Astrocyte (in vitro differentiated cells and primary cell): ENCODE measurements around the gene ATAT1. TPM values are rescaled to one million over a fixed set of nuclear protein-coding genes. Genes with fewer than 3 reads are reported as not detected.

ENCODE experiments used
- DNase-seq: peaks from one replicate; pipeline ENCODE4 v3.0.0-alpha.2; 2010; ENCODE audit warnings: low read depth
- FAIRE-seq: peaks from 2 replicates; lab custom pipeline; 2011; peaks lifted over from hg19 to GRCh38; lab: Jason Lieb, UNC
- H2AFZ ChIP-seq: 2 replicates; pipeline ENCODE4 v1.6.0; 2012; ENCODE audit warnings: low read depth, low read length, inconsistent platforms
- H3K27ac ChIP-seq: 2 replicates; pipeline ENCODE4 v1.5.1; 2011; ENCODE audit warnings: low read depth, low read length, inconsistent platforms
- H3K27me3 ChIP-seq: 2 replicates; pipeline ENCODE4 v1.6.0; 2011; ENCODE audit warnings: low read length, inconsistent platforms; ENCODE audit not compliant: insufficient read depth
- H3K36me3 ChIP-seq: 2 replicates; pipeline ENCODE4 v1.5.1; 2011; ENCODE audit warnings: low read length, inconsistent platforms; ENCODE audit not compliant: insufficient read depth
- H3K4me1 ChIP-seq: 2 replicates; pipeline ENCODE4 v1.5.1; 2011; ENCODE audit warnings: low read length, inconsistent platforms; ENCODE audit not compliant: insufficient read depth
- H3K4me2 ChIP-seq: 2 replicates; pipeline ENCODE4 v1.6.0; 2012; ENCODE audit warnings: low read length, inconsistent platforms
- H3K4me3 ChIP-seq: 2 replicates; pipeline ENCODE4 v1.5.1; 2011; ENCODE audit warnings: low read depth, mild to moderate bottlenecking, low read length, inconsistent platforms; ENCODE audit not compliant: insufficient read depth
- H3K79me2 ChIP-seq: 2 replicates; pipeline ENCODE4 v1.6.0; 2012; ENCODE audit warnings: mild to moderate bottlenecking, low read length, inconsistent platforms; ENCODE audit not compliant: insufficient read depth
- H3K9ac ChIP-seq: 2 replicates; pipeline ENCODE4 v1.6.0; 2012; ENCODE audit warnings: mild to moderate bottlenecking, low read length, inconsistent platforms
- H3K9me3 ChIP-seq: 2 replicates; pipeline ENCODE4 v1.5.1; 2012; ENCODE audit warnings: low read depth, mild to moderate bottlenecking, low read length, inconsistent platforms; ENCODE audit not compliant: insufficient read depth
- H4K20me1 ChIP-seq: 2 replicates; pipeline ENCODE4 v1.6.0; 2012; ENCODE audit warnings: low read length, inconsistent platforms; ENCODE audit not compliant: insufficient read depth
- H3K27ac Mint-ChIP-seq: one replicate; pipeline ENCODE4 v1.8.0; 2021; ENCODE audit warnings: mild to moderate bottlenecking, mixed read lengths; ENCODE audit not compliant: unreplicated experiment
- H3K27me3 Mint-ChIP-seq: one replicate; pipeline ENCODE4 v1.8.0; 2021; ENCODE audit warnings: low read depth, mixed read lengths; ENCODE audit not compliant: unreplicated experiment
- H3K36me3 Mint-ChIP-seq: one replicate; pipeline ENCODE4 v1.8.0; 2021; ENCODE audit warnings: low read depth, mixed read lengths; ENCODE audit not compliant: unreplicated experiment
- H3K4me1 Mint-ChIP-seq: one replicate; pipeline ENCODE4 v1.8.0; 2021; ENCODE audit warnings: low read depth, mixed read lengths; ENCODE audit not compliant: unreplicated experiment
- H3K4me3 Mint-ChIP-seq: one replicate; pipeline ENCODE4 v1.8.0; 2021; ENCODE audit warnings: mild to moderate bottlenecking, moderate library complexity, mixed read lengths; ENCODE audit not compliant: unreplicated experiment
- H3K9me3 Mint-ChIP-seq: one replicate; pipeline ENCODE4 v1.8.0; 2021; ENCODE audit warnings: mild to moderate bottlenecking, mixed read lengths; ENCODE audit not compliant: unreplicated experiment
- CTCF ChIP-seq: IDR thresholded peaks from 2 replicates; pipeline ENCODE4 v1.5.1; 2011; ENCODE audit warnings: low read depth, mild to moderate bottlenecking, inconsistent platforms, low read length, moderate library complexity; ENCODE audit not compliant: insufficient read depth
- EZH2 ChIP-seq: IDR thresholded peaks from 2 replicates; pipeline ENCODE4 v1.6.1; 2012; ENCODE audit warnings: mild to moderate bottlenecking, low read length, inconsistent platforms; ENCODE audit not compliant: insufficient read depth
- total RNA-seq: library from RNA; stranded (reverse); gene quantifications from 2 replicates; pipeline ENCODE4 v1.2.1, GENCODE V29; 2021

Gene ATAT1
- total RNA-seq, 1 donor from 2014 or later: 16.6 TPM

GRCh38 chr6:30615958-30616810, 10.5 kb upstream of the ATAT1 start:
- Histone ChIP-seq H3K27me3 (no peaks in the 10 kb centered on the region), H3K9me3 (no peaks in the 10 kb centered on the region), H3K79me2 (peaks cover 55% of the 10 kb centered on the region), H3K27ac (peak overlapping the region; percentile 100), H3K4me2 (peak overlapping the region; percentile 99), H3K4me1 (peaks cover 35% of the 10 kb centered on the region), H3K4me3 (peak overlapping the region; percentile 100), H4K20me1 (peaks cover 47% of the 10 kb centered on the region), H2AFZ (no peak overlapping the region), H3K9ac (peak overlapping the region; percentile 100), H3K36me3 (peaks cover 18% of the 10 kb centered on the region)
- Mint-ChIP-seq H3K27me3 (no peaks in the 10 kb centered on the region), H3K4me1 (peaks cover 39% of the 10 kb centered on the region), H3K4me3 (peak overlapping the region; percentile 99), H3K36me3 (peaks cover 20% of the 10 kb centered on the region), H3K27ac (peak overlapping the region; percentile 100), H3K9me3 (peaks cover 3% of the 10 kb centered on the region)
- TF ChIP-seq EZH2 (no peak), CTCF (no peak)
- DNase-seq (no peak), FAIRE-seq (no peak)

- Mint-ChIP-seq H3K27me3 (no peaks in the 10 kb centered on the region), H3K4me1 (peaks cover 32% of the 10 kb centered on the region), H3K4me3 (peak within 1 kb of the TSS; percentile 99), H3K36me3 (peaks cover 20% of the 10 kb centered on the region), H3K27ac (peak within 1 kb of the TSS; percentile 100), H3K9me3 (peaks cover 3% of the 10 kb centered on the region)
- FAIRE-seq: peak; percentile 47
- H2AFZ ChIP-seq: peak within 1 kb of the TSS; percentile 79
- H3K9ac ChIP-seq: peak within 1 kb of the TSS; percentile 100
- H3K4me1 ChIP-seq: peaks cover 30% of the 10 kb centered on the region
- H3K4me3 ChIP-seq: peak within 1 kb of the TSS; percentile 100
- no peaks in the 10 kb centered on the region for H3K9me3 ChIP-seq
- H3K27me3 ChIP-seq: no peaks in the 10 kb centered on the region
- no peak for TF ChIP-seq CTCF
- peaks cover 39% of the 10 kb centered on the region for H4K20me1 ChIP-seq
- H3K27ac ChIP-seq: peak within 1 kb of the TSS; percentile 100
- H3K79me2 ChIP-seq: peaks cover 48% of the 10 kb centered on the region
- peaks cover 12% of the 10 kb centered on the region for H3K36me3 ChIP-seq
- DNase-seq: peak; percentile 99
- peak within 1 kb of the TSS; percentile 99 for H3K4me2 ChIP-seq
These were observed 9.7 kb upstream of the ATAT1 start, which contains the start of gene PPP1R10 for GRCh38 chr6:30616811-30617564. Gene PPP1R10 (minus strand): TSS chr6:30617243. CDS start chr6:30609944, 7,299 bp downstream.
